HCT116 (cell line): Measurements from ENCODE around the gene ABCC1. TPM values are rescaled to one million over a fixed set of nuclear protein-coding genes. Genes with fewer than 3 reads are reported as not detected.

Experiments used
- ATAC-seq: fragments of 200-7000 bp; cut with Tn5 transposase; 2 replicates; pipeline ENCODE4 v1.9.1; 2020; ENCODE audit warnings: mild to moderate bottlenecking, moderate library complexity
- BruUV-seq: library from RNA; stranded (reverse); fragments of 400-500 nt; replicated peaks from 2 replicates; lab custom pipeline; 2021; lab: Mats Ljungman, UMichigan
- CTCF ChIA-PET: fragments of 300-600 bp; sonication (Branson Sonifier 250); formaldehyde crosslinking; loops from one replicate; lab custom pipeline; 2021; ENCODE audit warnings: antibody characterized with exemption; lab: Charles Lee
- POLR2A ChIA-PET: fragments of 300-600, 350-600 bp; sonication (Branson Sonifier 250); formaldehyde crosslinking; loops from one replicate; lab custom pipeline; 2021; ENCODE audit warnings: antibody characterized with exemption; lab: Charles Lee
- RAD21 ChIA-PET, 2 experiments: fragments of 300-600 bp; sonication (Branson Sonifier 250); formaldehyde crosslinking; loops; one replicate each; lab custom pipeline; 2023; ENCODE audit warnings: low total read pairs in 2 of 2; ENCODE audit not compliant: uncharacterized antibody in 2 of 2, unreplicated experiment in 2 of 2, low non-redundant PET in 1 of 2; lab: Charles Lee
- DNase-seq: peaks from one replicate; pipeline ENCODE4 v3.0.0-alpha.2; 2010; ENCODE audit warnings: low read depth, low spot score
- H2AFZ ChIP-seq: fragments of 200-600 bp; shearing (Covaris generic), sonication (generic); 2 replicates; pipeline ENCODE4 v1.6.1; 2017; ENCODE audit warnings: low read depth, mixed run types, mixed read lengths, antibody characterized with exemption, low read length; ENCODE audit not compliant: poor library complexity, severe bottlenecking
- H3K27ac ChIP-seq: 2 replicates; pipeline ENCODE4 v1.5.1; 2012; ENCODE audit warnings: low read depth, low read length
- H3K27me3 ChIP-seq: fragments of 200-600 bp; sonication (generic); 2 replicates; pipeline ENCODE4 v1.6.1; 2016; ENCODE audit warnings: mixed run types, low read length, mixed read lengths; ENCODE audit not compliant: insufficient read depth
- H3K36me3 ChIP-seq, 2 experiments: fragments of 200-500 bp in 1 of 2; fragments of 200-600 bp in 1 of 2; sonication (Bioruptor generic) in 1 of 2; sonication (generic) in 1 of 2; 2 replicates each; pipeline versions ENCODE4 v1.5.1 to v1.6.1; 2014 to 2016; ENCODE audit warnings: low read length in 2 of 2, inconsistent platforms in 1 of 2, mixed read lengths in 1 of 2, mixed run types in 1 of 2; ENCODE audit not compliant: insufficient read depth in 2 of 2, control insufficient read depth in 1 of 2
- H3K4me1 ChIP-seq, 2 experiments: fragments of 200-600 bp in 1 of 2; sonication (generic) in 1 of 2; 2 replicates each; pipeline versions ENCODE4 v1.5.1 to v1.6.1; 2012 to 2017; ENCODE audit warnings: low read length in 2 of 2, inconsistent platforms in 1 of 2, mild to moderate bottlenecking in 1 of 2, mixed read lengths in 1 of 2, mixed run types in 1 of 2, moderate library complexity in 1 of 2; ENCODE audit not compliant: insufficient read depth in 2 of 2, control insufficient read depth in 1 of 2
- H3K4me2 ChIP-seq: fragments of 200-600 bp; sonication (generic); 2 replicates; pipeline ENCODE4 v1.6.1; 2017; ENCODE audit warnings: mixed run types, low read length, mixed read lengths
- H3K4me3 ChIP-seq, 2 experiments: fragments of 200-600 bp in 1 of 2; sonication (generic) in 1 of 2; replicated peaks in 1 of 2; 2 replicates each; pipeline ENCODE4 v1.5.1; 2011 to 2016; ENCODE audit warnings: low read length in 2 of 2, control low read depth in 1 of 2, low read depth in 1 of 2, mild to moderate bottlenecking in 1 of 2, mixed read lengths in 1 of 2, mixed run types in 1 of 2
- H3K79me2 ChIP-seq: fragments of 200-600 bp; sonication (generic); 2 replicates; pipeline ENCODE4 v1.6.1; 2017; ENCODE audit warnings: mild to moderate bottlenecking, mixed run types, low read length, moderate library complexity, mixed read lengths; ENCODE audit not compliant: insufficient read depth
- H3K9ac ChIP-seq: fragments of 200-600 bp; sonication (generic); 2 replicates; pipeline ENCODE4 v1.6.1; 2016; ENCODE audit warnings: low read length, mixed read lengths
- H3K9me2 ChIP-seq: fragments of 200-600 bp; sonication (generic), shearing (Covaris generic); 2 replicates; pipeline ENCODE4 v1.6.1; 2017; ENCODE audit warnings: mixed run types, mild to moderate bottlenecking, moderate library complexity; ENCODE audit not compliant: insufficient read depth
- H3K9me3 ChIP-seq, 2 experiments: fragments of 200-500 bp in 1 of 2; fragments of 200-600 bp in 1 of 2; sonication (Bioruptor generic) in 1 of 2; sonication (generic) in 1 of 2; 2 replicates each; pipeline ENCODE4 v1.6.1; 2014 to 2017; ENCODE audit warnings: low read length in 2 of 2, mixed read lengths in 2 of 2, inconsistent platforms in 1 of 2, low read depth in 1 of 2, mild to moderate bottlenecking in 1 of 2, mixed run types in 1 of 2, moderate library complexity in 1 of 2; ENCODE audit not compliant: control insufficient read depth in 1 of 2, insufficient read depth in 1 of 2
- H4K20me1 ChIP-seq: fragments of 200-600 bp; sonication (generic), shearing (Covaris generic); 2 replicates; pipeline ENCODE4 v1.6.1; 2017; ENCODE audit warnings: mixed run types, mild to moderate bottlenecking, moderate library complexity; ENCODE audit not compliant: insufficient read depth
- CBX3 ChIP-seq: IDR thresholded peaks from 2 replicates; pipeline ENCODE4 v1.6.1; 2012; ENCODE audit warnings: low read depth
- CEBPB ChIP-seq: IDR thresholded peaks from 2 replicates; pipeline ENCODE4 v1.6.1; 2012; ENCODE audit warnings: low read depth
- ELF1 ChIP-seq: IDR thresholded peaks from 2 replicates; pipeline ENCODE4 v1.6.1; 2012; ENCODE audit warnings: low read depth, borderline replicate concordance
- EZH2phosphoT487 ChIP-seq: fragments of 200-600 bp; IDR thresholded peaks from 2 replicates; pipeline ENCODE4 v1.6.1; 2018; ENCODE audit warnings: antibody characterized with exemption, borderline replicate concordance
- SIN3A ChIP-seq: IDR thresholded peaks from 2 replicates; pipeline ENCODE4 v1.6.1; 2012; ENCODE audit warnings: low read depth
- SRF ChIP-seq: IDR thresholded peaks from 2 replicates; pipeline ENCODE4 v1.6.1; 2012; ENCODE audit warnings: low read depth
- YY1 ChIP-seq: IDR thresholded peaks from 2 replicates; pipeline ENCODE4 v1.6.1; 2011; ENCODE audit warnings: low read length, low read depth, moderate library complexity, mild to moderate bottlenecking; ENCODE audit not compliant: insufficient replicate concordance; ENCODE audit errors: extremely low read depth
- ZFX ChIP-seq: fragments of 450-650 bp; IDR thresholded peaks from 2 replicates; pipeline ENCODE4 v1.6.1; 2017
- ZNF274 ChIP-seq: fragments of 200-500 bp; sonication (Bioruptor generic); IDR thresholded peaks from 2 replicates; pipeline ENCODE4 v1.6.1; 2014; ENCODE audit warnings: mild to moderate bottlenecking, low read depth, low read length, inconsistent platforms
- intact Hi-C: fragments of 100-400 bp; cut with micrococcal nuclease; formaldehyde crosslinking; loops from 2 replicates; pipeline ENCODE4 v1.10.0; 2022
- total RNA-seq: library from RNA; stranded (reverse); gene quantifications from one replicate; pipeline ENCODE4 v1.2.1, GENCODE V29; 2021; ENCODE audit not compliant: unreplicated experiment
- TF ChIP-seq, protein P1 (sequence below): IDR thresholded peaks from 2 replicates; pipeline ENCODE4 v1.6.1; 2012; ENCODE audit warnings: low read depth

The ABCC1 gene
- total RNA-seq, 1 experiment from 2014 or later = 61.9 TPM

DNA sequence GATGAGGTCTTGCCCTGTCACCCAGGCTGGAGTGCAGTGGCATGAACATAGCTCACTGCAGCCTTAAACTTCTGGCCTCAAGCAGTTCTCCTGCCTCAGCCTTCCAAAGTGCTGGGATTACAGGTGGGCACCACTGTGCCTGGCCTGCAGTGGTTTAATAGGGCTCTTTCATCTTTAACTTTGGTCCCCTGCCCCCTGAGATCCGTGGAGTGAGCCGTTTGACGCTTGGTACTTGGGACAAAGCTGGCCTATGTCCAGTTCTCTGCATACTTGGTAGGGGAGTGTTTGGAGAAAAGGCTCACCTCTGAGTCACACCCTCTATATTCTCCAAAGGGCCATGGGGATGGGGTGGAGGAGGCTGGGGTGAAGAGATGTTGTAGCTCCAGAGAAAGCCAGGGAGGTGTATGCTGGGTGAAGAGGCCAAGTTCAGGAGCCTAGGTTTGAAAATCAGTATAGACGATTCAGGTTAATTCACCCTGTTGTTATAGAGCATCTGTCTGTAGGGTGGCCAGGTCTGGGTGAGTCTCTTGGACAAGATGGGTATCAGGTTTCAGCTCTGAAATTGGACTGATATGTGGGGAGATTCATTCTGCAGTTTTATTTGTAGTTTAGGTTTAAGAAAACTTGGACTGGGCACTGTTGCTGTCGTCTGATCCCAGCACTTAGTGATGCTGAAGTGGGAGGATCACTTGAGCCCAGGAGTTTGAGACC is 17.6 kb downstream of the ABCC1 start (continued):
- TF ChIP-seq, protein P1, sequence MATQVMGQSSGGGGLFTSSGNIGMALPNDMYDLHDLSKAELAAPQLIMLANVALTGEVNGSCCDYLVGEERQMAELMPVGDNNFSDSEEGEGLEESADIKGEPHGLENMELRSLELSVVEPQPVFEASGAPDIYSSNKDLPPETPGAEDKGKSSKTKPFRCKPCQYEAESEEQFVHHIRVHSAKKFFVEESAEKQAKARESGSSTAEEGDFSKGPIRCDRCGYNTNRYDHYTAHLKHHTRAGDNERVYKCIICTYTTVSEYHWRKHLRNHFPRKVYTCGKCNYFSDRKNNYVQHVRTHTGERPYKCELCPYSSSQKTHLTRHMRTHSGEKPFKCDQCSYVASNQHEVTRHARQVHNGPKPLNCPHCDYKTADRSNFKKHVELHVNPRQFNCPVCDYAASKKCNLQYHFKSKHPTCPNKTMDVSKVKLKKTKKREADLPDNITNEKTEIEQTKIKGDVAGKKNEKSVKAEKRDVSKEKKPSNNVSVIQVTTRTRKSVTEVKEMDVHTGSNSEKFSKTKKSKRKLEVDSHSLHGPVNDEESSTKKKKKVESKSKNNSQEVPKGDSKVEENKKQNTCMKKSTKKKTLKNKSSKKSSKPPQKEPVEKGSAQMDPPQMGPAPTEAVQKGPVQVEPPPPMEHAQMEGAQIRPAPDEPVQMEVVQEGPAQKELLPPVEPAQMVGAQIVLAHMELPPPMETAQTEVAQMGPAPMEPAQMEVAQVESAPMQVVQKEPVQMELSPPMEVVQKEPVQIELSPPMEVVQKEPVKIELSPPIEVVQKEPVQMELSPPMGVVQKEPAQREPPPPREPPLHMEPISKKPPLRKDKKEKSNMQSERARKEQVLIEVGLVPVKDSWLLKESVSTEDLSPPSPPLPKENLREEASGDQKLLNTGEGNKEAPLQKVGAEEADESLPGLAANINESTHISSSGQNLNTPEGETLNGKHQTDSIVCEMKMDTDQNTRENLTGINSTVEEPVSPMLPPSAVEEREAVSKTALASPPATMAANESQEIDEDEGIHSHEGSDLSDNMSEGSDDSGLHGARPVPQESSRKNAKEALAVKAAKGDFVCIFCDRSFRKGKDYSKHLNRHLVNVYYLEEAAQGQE = no peak
- no peak for TF ChIP-seq ELF1

DNA sequence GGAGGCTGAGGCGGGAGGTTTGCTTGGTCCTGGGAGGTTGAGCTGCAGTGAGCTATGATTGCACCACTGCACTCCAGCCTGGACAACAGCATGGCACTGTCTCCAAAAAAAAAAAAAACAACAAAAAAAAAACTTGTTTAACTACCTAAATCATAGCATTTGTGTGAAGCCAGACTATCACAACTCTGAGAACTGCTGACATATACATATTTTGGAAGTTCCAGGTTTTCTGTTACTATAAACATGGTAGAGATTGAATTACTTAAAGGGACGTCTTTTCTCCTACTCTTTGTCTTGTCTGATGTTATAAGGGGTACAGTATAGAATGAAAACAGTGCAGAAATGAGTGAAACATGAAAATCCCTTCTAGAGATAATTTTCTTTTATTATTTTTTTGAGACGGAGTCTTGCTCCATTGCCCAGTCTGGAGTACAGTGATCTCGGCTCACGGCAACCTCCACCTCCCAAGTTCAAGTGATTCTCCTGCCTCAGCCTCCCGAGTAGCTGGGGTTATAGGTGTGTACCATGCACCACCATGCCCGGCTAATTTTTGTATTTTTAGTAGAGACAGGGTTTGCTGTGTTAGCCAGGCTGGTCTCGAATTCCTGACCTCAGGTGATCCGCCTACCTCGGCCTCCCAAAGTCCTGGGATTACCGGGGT is 18.4 kb downstream of the ABCC1 start:
- ChIA-PET RAD21 (no interaction called here), CTCF (no interaction called here), POLR2A (interaction anchor here (2.0 kb wide), 1 partner anchor 80 kb away, joined by 8 read pairs; the partner anchor contains the start of gene CEP20)
- H3K9me3 ChIP-seq = peaks cover 3 to 12% of the 10 kb centered on the region in 2 experiments; a peak in 1 of 4 replicates
- BruUV-seq = no TSS peak
- DNase-seq = no peak
- no peak overlapping the region for H2AFZ ChIP-seq
- no peak for ATAC-seq
- H3K9ac ChIP-seq = peak overlapping the region; percentile 14; the same call in 1 of the 2 replicates
- no peak overlapping the region for H3K4me3 ChIP-seq
- peaks cover 52 to 66% of the 10 kb centered on the region in 2 experiments for H3K4me1 ChIP-seq
- no peaks in the 10 kb centered on the region for H3K9me2 ChIP-seq
- peaks cover 0 to 26% of the 10 kb centered on the region in 2 experiments; a peak in 1 of 4 replicates for H3K36me3 ChIP-seq
- intact Hi-C loops = no loop called here
- H3K27me3 ChIP-seq = no peaks in the 10 kb centered on the region
- peak overlapping the region; percentile 36; the same call in 1 of the 2 replicates for H3K4me2 ChIP-seq
- H3K27ac ChIP-seq = peak overlapping the region; percentile 75; the same call in 1 of the 2 replicates
- H4K20me1 ChIP-seq = peaks cover 3% of the 10 kb centered on the region; the same call in 1 of the 2 replicates
- H3K79me2 ChIP-seq = peaks cover 95% of the 10 kb centered on the region
- TF ChIP-seq YY1 (no peak), CEBPB (no peak), SRF (no peak), EZH2phosphoT487 (no peak), ELF1 (no peak), ZNF274 (no peak), CBX3 (no peak), ZFX (no peak), SIN3A (no peak)
